GM21717 (cell line): ENCODE measurements around the gene RNF151.
"Not testable (repeated sequence)": the region's sequence is repeated elsewhere in the genome, so short reads cannot be mapped to it uniquely, and the experiment has no call there.

ENCODE experiments used
- ATAC-seq: cut with Tn5 transposase; IDR thresholded peaks from one replicate; pipeline ENCODE4 v1.9.1; 2021; ENCODE audit warnings: mild to moderate bottlenecking, moderate library complexity; ENCODE audit not compliant: unreplicated experiment

Gene RNF151

GRCh38 chr16:1938910-1939309 is 27.7 kb upstream of the RNF151 start:
- no peak for ATAC-seq

GRCh38 chr16:1939833-1940232 is 26.8 kb upstream of the RNF151 start:
- not testable (repeated sequence) for ATAC-seq

- ATAC-seq: no peak
Measured at GRCh38 chr16:1940273-1941161, 26.1 kb upstream of the RNF151 start.

DNA sequence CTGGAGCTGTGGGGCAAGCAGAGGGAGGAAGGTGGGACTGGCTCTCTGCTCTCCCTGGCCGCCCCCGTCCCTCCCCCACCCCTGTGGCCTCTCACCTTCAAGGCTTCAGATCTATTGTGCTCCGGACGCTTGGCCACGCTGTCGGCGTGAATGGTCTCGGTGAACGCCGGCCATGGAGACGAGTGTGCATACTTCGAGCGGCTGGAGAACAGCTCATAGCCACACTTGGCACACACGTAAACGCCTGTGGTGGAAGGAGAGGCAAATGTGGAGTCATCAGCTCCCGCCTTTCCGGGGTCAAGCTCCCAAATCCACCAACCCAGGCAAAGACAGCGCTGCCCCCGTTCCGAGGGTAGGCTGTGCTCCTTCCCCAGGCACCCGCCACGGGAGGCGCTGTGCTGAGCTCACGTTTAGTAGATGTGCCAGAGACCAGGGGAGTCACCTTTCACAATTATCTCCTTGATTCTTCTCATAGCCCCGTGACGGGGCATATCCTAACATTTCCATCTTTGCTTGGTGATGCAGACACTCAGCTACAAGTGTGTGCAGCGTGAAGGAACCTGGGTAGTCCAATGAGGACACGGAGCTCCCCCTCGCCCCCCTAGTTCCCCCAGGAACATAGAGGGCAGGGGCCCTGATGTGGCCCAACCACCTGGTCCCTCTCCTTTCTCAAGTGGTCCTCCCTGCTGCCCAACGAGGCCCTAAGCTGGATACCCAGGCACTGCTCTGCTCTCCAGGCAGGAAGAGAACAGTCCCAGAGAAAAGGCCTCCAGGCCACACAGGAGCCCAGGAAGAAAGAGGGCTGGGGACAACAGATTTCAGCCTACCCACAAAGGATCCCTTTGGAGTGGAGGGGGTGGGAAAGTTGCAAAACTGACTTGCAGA is 25.3 kb upstream of the RNF151 start:
- no peak for ATAC-seq

DNA sequence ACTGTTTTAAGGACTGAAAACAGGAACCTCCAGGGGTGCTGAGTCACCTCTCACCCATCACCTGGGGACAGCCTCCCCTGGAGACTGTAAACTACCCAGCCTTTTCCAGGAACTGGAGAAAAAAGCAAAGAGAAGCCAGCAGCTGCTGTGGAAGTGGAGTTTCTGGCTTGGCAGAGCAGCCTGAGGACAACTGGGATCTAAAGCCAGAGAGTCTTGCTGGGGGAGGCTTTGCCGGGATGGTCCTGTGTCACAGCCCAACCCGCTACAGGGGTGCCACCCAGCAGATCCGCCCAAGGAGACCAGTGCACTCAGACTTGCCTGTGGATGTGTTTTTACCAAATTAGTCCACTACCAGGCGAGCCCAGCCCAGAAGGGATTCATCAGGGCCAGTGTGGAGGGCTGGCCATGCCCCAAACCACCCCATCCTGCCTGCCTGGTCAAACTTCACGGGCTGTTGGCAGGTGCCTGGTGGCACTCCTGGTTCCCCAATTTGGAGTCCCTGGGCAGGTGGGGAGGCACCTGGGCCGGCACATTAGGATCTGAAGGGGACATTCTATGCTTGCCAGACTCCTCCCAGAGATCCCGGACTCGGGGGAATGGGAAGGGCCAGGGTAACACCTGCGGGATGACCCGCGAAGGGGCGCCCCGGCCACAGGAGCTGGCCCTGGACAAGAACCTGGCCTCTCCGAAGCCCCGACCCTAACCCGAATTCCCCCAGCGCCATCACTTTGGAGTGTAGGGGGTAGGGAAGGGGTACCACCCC is 24.4 kb upstream of the RNF151 start:
- no peak for ATAC-seq

DNA sequence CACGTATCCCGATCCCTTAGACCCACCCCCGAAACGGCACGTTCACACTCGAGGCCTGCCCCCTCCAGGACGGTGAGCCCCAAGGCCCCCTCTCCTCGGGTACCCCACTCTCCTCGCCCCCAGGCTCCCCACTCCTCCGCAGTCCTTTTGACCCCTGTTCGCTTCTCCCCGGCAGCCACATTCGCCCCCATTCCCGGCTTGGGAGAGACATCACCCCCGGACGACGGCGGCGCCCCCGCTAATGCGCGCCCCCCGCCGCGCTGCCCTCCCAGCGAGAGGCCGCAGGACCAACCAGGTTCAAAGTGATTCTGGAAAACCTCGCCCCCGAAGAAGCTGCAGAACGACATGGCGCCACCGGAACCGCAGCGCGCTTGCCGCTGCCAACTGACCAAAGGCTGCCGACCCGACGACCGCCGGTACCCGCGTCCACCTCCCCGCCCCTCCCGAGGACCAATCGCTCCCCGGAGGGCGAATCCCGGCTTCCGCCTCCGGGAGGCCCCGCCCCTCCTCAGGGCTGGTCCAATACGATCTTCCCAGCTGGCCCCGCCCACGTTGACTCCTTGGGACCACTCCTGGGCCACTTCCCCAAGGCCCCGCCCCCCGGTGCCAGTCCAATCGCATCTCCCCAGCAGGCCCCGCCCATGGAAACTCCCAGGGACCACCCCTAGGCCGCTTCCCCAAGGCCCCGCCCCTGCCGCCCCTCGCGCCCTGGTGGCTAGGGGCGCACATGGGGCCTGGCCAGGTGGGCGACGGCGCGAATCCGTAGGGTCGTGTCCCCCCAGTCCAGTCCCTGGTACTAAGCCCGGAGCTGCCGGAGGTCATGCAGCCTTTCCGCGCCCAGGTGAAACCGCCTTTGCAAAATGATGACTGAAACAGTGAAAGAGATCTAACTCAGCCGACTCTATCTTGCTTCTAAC is 23.6 kb upstream of the RNF151 start, which contains the start of gene MSRB1:
TSS of gene MSRB1 (minus strand) at position 390 of the 917 bp plus-strand sequence. CDS start at position 347, 43 bp downstream.
- peak; percentile 76 for ATAC-seq

DNA sequence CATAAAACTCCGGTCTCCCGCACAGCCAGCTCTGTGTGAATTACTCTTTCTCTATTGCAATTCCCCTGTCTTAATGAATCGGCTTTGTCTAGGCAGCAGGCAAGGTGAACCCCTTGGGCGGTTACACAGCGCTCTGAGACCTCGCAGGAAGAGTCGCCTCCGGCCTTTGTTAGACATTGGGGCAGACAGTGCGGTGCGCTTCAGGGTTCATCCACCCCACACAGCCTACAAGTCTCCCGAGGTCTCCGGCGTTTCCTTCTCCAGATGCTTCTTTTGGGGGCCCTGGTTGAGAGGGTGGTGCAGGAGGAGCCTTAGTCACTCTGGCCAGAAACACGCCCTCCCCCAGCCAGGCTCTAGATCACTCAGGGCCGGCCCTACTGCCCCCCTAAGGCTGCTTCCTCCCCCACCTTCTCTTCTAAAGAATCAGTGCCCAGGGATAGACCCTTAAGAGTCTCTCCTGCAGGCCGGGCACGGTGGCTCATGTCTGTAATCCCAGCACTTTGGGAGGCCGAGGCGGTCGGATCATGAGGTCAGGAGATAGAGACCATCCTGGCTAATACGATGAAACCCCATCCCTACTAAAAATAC is 21.9 kb upstream of the RNF151 start:
- no peak for ATAC-seq

GRCh38 chr16:1945559-1946391 is 20.9 kb upstream of the RNF151 start:
- no peak for ATAC-seq

GRCh38 chr16:1946495-1947368 is 19.9 kb upstream of the RNF151 start:
- ATAC-seq: no peak

- ATAC-seq: no peak
Measured at GRCh38 chr16:1947369-1947670, 19.3 kb upstream of the RNF151 start.

DNA sequence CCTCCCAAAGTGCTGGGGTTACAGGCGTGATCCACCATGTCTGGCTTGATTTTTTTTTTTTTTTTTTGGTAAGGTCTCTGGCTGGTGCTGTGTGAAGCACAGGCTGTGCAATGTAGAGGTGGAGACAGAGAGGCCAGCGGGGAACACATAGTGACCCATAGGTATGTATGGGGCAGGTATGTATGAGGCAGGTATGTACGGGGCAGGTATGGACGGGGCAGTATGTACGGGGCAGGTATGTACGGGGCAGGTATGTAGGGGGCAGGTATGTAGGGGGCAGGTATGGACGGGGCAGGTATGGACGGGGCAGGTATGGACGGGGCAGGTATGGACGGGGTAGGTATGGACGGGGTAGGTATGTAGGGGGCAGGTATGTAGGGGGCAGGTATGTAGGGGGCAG is 17.1 kb upstream of the RNF151 start:
- ATAC-seq: no peak

DNA sequence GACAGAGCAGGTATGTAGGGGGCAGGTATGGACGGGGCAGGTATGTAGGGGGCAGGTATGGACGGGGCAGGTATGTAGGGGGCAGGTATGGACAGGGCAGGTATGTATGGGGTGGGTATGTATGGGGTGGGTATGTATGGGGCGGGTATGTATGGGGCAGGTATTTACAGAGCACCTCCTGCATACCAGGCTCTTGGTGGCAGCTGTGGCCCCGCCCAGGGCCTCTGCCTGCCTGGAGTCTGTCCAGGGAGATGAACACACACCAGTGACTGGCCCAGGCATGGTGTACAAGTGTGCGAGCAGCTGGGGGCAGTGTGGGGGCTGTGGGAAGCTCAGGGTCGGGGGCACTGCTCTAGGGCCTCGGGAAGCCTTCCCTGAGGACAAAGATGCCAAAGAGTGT is 16.6 kb upstream of the RNF151 start:
- no peak for ATAC-seq

DNA sequence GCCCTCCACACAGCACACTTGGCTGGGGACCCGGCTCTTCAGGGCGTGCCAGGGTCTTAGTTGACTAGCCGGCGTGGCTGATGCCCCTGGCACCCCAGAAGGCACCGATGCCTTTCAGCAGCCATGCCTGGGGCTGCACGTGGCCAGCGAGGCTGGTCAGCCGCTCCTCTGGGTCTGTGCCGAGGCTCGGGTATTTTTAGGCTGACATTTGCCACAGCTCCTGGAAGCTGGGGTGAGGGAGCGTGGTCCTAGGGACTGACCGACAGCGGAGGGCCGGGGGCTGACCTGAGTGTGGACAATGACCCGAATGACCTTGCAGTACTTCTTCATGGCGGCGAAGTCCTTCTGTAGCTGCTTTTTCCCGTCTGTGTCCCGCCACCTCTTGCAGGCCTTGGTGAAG is 16.1 kb upstream of the RNF151 start:
- ATAC-seq: no peak

DNA sequence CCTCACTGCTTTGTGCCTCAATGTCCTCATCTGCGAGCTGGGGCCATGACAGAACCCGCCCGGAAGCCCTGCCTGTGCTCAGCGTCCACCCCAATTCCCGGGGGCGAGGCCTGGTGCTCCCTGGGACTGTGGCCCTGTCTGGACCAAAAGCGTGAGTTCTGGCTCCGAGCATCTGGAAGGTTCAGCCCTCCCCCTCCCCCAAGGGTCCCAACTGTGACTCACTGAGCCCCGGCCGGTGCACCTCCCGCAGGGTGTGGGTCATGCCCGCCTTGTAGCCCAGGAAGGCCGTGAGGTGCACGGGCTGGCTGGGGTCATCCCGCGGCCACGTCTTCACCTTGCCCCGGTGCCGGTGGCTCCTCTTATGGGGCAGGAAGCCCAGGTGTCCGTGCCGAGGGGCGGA is 12.9 kb upstream of the RNF151 start:
- ATAC-seq: no peak

DNA sequence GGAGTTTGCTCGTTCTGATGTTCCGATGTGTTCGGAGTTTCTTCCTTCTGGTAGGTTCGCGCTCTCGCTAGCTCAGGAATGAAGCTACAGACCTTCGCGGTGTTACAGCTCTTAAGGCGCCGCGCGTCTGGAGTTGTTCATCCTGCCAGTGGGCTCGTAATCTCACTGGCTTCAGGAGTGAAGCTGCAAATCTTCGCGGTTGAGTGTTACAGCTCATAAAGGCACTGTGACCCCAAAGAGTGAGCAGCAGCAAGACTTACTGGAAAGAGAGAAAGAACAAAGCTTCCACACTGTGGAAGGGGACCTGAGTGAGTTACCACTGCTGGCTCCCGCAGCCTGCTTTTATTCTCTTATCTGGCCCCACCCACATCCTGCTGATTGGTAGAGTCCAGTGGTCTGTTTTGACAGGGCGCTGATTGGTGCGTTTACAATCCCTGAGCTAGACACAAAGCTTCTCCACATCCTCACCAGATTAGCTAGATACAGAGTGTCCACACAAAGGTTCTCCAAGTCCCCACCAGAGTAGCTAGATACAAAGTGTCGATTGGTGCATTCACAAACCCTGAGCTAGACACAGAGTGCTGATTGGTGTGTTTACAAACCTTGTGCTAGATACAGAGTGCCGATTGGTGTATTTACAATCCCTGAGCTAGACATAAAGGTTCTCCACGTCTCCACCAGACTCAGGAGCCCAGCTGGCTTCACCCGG is 9.1 kb upstream of the RNF151 start:
- ATAC-seq: not testable (repeated sequence)

DNA sequence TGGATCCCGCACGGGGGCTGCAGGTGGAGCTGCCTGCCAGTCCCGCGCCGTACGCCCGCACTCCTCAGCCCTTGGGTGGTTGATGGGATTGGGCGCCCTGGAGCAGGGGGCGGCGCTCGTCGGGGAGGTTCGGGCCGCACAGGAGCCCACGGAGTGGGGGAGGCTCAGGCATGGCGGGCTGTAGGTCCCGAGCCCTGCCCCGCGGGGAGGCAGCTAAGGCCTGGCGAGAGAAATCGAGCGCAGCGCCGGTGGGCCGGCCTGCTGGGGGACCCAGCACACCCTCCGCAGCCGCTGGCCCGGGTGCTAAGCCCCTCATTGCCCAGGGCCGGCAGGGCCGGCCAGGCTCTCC is 8.5 kb upstream of the RNF151 start:
- ATAC-seq: not testable (repeated sequence)

- no peak for ATAC-seq
Measured at GRCh38 chr16:1958715-1959268, 7.9 kb upstream of the RNF151 start.
